CMK (cell line): ENCODE measurements around the gene C1orf35.

ENCODE experiments used
- DNase-seq: peaks from one replicate; pipeline ENCODE4 v3.0.0-alpha.2; 2010; ENCODE audit warnings: low read depth

The C1orf35 gene

DNA sequence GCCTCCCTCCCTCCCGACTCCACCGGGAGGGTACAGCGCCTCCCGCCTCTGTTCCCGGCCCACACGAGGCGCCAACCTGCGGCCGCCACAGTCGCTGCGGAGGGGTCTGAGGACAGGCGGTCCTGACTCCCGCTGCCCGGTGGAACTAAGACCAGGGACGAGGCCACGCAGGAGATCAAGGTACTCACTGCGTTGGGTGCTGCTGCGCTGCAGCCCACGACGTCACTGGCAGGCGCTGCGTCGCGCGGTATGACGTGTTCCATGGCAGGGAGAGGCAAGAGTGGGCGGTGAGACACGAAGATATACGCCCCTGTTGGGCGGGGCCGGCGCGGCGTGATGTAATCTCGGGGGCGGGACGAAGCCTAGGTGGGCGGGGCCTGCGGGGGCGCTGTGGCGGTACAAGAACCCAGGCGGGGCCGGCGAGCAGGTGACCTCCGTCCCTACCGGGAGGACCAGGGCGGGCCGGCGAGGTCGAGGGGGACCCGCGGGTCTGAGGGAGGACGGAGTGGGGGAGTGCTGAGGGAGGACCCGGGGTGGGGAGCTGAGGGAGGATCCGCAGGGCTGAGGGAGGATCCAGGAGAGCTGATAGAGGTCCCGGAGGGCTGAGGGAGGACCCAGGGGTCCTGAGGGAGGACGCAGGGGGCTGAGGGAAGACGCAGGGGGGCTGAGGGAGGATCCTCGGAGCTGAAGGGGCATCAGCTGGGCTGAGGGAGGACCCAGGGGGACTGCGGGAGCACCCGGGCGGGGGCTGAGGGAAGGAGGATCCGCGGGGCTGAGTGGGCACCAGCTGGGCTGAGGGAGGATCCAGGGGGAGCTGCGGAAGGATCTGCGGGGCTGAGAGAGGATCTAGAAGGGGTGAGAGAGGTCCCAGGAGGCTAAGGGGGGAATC, 6.2 kb upstream of the C1orf35 start, which contains the start of gene MRPL55:
MRPL55 (minus strand) TSS at position 227 of the 889 bp plus-strand sequence. CDS start 1,039 bp downstream, outside the sequence.
- DNase-seq = peak; percentile 96

DNA sequence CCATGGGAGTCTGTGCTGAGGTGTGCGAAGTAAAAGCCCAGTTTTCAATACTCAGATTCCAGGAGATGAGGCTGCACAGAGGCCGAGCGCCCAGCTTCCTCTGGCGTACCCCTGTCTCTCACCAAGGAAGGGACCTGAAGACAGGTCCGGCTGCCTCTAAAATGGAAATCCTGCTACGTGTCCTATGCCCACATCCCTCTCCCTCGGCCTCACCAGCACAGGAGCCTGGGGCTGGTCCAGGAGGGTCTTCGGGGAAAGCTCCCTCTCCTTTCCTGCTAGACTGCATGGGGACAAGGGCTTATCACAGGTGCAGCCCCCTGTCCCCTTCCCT, 5.6 kb upstream of the C1orf35 start:
- DNase-seq = no peak

DNA sequence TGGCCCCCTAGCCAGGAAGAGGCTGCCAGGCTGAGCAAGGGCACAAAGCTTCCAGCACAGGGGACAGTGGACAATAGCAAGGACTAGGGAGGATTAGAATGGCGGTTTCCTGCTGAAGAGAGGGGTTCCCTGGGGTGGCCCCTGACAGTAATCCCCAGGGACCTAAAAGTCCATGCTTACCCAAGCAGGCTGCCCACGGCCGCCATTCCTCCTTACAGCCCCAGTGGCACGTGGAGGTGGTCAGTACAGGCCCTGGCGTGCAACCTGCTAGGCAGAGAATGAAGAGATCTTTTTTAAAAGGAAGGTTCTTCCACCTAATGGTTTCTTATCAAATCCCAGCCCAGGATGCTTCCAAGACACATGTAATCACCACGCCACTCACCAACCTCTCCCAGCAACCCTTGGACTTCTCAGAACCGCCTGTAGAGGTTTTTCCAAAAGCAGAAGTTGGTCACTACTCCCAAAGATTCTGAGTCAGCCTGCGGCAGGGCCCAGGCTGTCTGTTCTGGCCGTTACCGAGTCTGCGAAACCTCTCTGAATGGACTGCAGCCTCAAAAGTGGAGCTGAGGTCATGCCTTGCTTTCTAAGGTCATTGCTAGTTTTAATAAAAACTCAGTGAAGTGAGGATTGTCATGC, 5.0 kb upstream of the C1orf35 start:
- DNase-seq = no peak

DNA sequence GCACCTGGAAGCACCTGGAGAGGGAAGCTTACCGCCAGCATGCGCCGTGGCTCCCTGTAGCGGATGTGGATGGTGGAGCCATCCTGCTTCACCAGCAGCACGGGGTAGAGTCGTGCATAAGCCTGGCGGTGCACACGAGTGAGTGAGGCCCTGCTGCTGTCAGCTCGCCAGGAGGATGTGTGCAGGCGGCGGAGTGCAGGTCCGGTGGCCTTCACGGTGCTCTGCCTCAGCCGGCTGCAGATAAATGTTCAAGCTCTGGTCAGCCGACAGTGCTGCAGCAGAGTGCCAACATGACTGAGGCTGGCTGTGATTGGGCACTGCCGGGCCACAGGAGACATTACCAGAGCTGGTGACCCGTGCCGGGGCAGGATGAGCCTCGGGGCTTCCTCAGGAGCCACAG, 4.5 kb upstream of the C1orf35 start:
- DNase-seq = no peak

DNA sequence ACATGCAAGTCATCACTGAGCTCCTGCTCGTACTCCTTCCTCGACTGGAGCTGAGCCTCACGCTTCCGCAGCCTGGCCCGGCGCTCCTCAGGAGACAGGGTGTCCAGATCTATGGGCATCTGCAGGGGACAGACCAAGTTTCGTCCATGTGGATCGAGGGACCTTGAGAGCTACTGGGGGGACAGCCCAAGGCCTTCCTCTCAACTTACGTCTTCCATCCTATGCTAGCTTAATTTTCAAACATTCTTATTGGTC, 3.6 kb upstream of the C1orf35 start:
- DNase-seq = no peak

DNA sequence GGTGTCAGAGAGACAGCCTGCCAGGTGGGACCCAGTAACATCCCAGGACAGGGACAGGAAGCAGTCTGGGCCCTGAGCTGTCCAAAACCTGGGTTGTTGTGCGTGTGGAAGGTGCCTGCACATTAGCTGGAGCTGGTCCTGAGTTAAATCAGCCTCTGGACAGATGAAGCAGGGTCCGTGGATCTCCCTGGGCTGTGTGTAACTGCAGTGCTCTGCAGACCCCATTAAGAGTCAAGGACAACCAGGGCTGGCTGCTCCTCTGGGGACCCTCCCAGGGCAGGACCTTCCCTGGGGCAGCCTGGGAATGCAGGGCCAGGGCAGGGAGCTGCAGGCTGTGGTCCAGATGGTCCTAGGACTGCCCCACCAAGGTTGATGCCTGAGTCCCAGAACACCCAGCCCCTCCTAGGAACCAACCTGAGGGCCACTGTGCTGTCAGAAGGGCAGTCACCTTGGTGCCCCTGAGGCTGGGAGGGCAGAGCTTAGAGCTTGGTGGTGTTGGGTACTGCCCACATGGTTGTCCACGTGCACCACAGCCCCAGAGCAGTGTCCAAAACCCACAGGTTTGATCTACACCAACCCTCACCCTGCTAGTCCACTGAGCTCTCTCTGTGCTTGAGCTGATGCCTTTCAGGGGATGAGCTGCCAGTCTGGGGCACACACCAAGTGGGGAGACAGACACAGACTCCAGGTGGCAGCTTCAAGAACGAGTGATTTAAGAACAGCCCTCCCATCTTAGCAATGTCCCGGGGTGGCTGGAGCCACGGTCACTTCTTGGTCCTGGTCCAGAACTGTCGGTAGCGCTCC, 3.1 kb upstream of the C1orf35 start:
- no peak for DNase-seq

DNA sequence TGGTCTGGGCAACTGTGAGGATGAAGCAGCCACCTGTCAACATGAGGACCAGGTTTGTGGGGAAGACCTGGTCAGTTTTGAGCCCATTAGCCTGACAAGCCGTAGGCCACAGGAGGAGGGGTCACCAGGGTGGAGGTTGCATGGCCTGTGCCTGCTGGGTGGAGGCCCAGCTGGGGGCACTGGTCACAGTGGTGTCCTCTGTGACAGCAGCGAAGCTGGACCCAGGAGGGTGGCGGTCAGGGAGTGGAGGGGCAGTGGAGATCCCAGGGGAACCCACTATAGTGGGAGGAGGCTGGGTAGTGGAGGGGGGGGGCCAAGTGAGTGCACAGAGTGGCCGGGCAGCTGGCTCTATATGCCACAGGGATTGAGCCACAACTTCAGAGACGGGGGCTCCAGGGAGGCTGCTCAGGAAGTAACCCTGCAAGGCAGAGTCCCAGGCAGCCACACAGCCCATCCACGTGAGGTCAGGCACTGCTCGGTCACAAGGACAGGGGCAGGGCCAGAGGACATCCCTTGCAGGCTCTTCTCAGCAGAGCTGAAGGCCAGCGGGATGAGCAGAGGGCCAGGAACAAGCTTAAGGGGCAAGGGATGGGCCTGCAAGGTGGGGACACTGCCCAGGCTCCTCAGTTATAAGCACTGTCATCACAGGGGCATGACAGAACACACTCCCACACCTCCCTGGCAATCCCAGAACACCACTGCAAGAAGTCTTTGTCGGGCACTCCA, 2.3 kb upstream of the C1orf35 start:
- DNase-seq = no peak

DNA sequence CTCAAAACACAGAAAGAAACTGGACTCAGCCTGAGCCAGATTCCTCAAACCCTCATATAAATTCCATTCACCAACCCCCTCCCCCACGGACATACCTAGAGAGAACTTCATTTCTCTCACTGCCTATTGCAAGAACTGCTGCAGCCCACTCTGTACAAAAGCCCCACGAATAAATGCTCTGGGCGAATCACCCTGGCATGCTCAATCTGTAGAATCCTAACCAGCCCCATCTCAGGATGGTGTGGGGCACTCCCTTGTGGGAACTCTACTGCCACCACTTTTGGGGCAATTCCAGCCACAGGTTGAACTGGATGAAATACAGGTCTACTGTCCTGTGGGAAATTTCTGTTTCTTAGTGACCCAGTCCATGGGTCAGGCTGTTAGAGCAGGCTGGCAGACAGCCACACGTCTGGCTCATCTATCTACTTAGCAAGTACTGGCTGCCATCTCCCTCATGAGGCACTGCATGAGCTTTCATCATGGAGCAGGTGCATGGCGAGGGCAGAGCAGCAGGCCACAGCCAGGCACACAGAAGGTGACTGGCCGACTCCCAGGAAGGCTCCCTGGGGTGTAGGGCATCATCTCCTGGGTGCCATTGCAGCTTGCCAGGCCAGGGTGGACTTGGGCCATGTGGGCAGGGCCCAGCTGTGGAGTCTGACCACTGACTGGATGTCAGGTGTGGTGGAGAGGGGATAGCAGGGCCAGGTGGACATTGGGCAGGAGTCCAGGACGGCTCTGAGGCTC, 1.6 kb upstream of the C1orf35 start:
- DNase-seq = no peak

DNA sequence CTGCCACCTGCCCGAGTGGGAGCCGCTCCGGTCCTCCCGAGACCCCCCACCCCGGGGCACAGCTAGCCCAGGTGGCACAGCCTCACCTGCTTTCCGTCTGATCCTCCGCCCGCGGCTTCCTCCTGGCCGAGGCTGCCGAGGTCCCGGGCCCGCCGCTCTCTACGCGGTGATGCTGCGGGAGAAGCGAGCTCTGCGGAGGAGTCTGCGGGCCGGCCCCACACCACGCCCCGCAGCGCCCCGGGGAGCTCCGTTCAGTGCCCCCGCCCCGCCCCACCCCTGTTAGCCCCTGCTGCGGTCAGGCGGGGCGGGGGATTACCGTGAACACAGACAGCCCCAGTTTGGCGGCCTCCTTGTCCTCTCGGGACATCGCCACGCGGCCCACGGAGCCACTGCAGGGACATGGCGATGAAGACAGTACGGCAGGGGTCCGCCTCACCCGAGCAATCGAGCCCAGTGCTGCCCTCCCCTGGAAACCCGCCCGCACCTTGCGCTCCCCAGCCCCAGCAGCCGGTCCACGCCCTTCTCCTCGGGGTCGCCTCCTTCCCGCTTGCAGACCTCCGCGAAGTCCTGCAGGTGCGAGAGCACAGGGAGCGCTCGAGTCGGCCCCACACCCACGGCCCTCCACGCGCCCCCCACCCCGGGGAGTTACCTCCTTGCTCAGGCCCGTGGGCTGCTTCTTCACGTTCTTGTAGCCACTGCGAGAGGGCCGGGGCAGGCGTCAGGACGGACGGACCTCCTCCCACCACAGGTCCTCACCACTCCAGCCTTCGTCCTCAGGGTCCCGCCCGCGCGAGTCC, 933 bp downstream of the C1orf35 start:
- no peak for DNase-seq

DNA sequence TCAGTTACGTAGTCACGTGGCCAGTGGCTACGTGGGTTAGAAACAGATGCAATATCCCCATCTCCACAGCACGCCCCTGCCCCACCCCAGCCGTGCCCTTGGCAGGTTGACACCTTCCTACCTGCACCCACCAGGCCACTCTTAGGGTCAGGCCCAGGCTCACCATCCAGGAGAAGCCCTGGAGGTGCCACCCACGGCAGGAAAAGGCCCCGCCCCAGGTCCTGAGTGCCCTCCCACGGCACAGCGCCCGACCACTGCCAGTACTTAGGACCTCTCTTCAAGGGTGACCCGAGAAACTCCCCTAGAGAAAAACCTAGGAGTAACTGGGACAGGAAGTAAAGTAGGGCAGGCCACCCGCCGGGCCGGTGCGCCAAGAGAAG, 1.5 kb downstream of the C1orf35 start:
- DNase-seq = no peak

DNA sequence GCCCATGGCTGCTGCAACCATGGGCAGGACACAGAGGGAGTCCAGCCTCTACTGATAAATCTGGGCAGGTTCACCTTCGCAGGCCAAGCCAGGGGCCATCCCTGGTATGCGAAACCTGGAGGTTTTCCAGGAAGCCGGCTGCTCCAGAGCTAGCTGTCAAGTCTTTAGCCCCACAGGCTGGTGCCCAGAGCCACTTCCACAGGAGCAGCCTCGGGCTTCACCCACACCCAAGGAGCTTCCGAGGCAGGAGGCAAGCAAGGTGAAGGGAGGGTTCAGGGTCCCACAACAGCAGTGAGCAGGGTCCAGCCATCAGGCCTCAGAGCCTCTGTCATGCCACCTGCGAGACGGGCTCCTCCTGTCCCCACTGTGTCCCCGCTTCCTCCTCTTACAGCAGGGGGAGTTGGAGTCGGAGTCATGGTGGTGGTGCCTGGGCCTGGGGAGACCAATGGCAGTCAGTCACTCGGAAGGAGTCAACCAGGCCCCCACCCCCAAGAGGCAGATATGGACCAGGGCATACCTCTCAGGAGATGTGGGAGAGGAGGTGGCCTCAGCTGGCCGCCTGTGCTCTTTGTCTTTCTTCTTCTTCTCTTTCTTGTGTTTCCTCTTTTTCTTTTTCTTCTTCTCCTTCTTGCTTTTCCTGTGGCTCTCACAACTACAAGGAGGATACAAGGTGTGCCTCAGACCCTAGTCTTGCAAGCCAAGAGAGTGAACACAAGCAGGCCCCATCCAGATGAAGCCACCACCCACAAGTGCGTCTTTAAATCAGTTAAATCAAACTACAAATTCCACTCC, 2.1 kb downstream of the C1orf35 start:
- no peak for DNase-seq

DNA sequence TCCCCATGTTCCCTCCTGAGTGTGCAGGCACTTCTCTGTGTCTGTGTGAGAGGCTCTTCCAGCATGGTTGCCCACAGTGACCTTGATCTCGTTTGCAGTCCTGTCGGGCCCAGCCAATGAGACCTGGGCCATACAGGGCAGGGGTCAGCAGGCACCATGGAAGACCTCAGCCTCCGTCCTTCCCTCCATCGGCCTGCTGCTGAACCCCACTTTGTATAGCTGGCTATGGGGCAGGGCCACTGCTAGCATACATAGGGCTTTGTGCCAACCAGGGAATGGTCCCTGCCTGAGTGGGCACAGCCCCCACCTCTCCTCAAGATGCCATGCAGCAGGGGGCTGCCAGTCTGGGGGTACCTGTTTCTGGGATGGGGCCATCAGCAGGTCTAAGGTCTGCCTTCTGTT, 3.8 kb downstream of the C1orf35 start:
- no peak for DNase-seq

DNA sequence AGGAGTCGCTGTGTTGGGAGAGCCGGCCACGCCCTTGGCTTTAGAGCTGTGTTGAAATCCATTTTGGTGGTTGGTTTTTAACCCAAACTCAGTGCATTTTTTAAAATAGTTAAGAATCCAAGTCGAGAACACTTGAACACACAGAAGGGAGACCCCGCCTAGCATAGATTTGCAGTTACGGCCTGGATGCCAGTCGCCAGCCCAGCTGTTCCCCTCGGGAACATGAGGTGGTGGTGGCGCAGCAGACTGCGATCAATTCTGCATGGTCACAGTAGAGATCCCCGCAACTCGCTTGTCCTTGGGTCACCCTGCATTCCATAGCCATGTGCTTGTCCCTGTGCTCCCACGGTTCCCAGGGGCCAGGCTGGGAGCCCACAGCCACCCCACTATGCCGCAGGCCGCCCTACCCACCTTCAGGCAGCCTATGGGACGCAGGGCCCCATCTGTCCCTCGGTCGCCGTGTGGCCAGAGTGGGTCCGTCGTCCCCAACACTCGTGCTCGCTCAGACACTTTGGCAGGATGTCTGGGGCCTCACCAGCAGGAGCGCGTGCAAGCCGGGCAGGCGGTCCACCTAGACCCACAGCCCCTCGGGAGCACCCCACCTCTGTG, 4.7 kb downstream of the C1orf35 start:
- DNase-seq = no peak

DNA sequence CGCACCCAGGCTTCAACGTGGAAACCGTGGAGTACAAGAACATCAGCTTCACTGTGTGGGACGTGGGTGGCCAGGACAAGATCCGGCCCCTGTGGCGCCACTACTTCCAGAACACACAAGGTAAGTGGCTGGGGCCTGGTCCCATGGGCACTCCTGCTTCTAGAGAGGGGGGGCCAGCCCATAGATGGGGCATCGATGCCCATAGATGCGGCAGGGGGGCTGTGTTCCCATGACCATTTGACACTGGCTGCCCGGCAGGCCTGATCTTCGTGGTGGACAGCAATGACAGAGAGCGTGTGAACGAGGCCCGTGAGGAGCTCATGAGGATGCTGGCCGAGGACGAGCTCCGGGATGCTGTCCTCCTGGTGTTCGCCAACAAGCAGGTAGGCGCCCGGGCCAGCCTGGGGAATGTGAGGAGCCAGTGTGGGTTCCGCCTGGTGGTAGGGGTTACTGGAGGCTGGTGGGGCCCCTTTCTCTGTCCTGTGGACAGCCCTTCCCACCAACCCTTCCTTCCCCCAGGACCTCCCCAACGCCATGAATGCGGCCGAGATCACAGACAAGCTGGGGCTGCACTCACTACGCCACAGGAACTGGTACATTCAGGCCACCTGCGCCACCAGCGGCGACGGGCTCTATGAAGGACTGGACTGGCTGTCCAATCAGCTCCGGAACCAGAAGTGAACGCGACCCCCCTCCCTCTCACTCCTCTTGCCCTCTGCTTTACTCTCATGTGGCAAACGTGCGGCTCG, 5.6 kb downstream of the C1orf35 start:
- no peak for DNase-seq

DNA sequence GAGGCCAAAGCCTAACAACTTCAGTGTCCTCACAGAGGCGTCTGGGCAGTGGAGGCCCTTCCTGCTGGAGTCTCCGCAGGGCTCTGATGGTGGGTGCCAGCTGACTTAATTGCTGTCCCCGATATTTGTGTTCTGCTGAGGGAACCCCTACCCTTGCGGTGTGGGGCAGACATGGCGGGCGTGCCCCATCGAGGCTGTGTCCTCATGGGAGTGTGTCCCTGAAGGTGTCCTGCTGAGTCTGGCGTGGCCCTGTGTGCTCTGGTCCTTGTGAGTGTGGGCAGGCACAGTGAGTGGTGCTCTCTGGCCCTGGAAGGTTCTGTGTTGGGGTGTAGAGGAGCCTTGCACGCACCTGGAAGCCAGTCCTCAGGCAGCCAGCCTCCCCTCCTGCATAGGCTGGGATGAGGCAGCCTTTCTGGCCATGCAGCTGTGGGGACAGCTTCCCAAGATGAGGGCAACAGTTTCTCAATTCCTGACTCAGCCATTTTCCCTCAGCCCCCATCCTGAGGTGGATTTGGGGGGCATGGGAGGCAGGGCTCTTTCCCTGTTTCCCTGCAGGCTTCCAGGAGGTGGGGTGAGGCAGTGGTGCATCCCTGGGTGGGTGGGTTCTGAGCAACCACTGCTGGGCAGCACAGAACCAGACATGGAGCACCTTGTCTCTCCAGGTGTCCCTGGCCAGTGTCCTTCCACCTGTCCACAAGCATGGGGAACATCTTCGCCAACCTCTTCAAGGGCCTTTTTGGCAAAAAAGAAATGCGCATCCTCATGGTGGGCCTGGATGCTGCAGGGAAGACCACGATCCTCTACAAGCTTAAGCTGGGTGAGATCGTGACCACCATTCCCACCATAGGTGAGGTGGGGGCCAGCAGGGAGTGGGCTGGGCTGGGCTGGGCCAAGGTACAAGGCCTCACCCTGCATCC, 6.5 kb downstream of the C1orf35 start:
- DNase-seq = no peak

DNA sequence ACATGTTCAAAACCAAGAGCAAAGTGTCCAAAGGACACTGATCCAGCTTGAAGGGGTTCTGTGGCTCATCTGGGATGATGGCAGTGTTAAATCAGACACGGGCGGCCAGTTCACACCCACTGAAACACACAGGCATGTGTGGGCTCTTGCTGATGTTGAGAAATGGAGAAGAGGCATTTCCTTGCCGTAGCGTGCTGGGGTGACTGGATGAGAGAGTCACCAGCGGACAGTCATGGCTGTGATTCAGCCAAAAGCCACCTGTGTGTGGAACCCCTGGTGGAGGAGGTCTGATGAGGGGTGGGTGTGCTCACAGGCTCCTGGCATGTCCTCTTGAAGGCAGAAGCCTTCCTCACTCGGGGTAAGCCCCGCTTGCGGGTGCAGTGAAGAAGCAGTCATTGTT, 7.2 kb downstream of the C1orf35 start:
- DNase-seq = no peak

DNA sequence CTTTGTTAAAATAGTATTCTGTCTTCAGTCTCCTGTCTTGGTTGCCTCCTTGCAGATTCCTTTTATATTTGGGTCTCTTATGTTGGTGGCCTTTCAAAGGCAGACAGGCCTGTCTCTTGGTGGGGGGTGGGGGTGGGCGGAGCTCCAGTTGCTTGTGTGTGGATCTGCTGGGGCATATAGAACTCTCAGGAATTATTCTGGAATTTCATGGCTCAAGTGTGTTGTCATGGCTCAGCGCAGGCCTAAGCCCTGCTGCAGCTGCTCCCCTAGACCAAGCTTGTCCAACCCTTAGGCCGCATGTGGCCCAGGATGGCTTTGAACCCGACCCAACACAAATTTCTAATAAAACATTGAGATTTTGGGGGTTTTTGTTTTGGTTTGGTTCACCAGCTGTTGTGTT, 8.0 kb downstream of the C1orf35 start:
- DNase-seq = no peak
